Measurements from ENCODE around the gene FOXG1.

FOXG1 gene

DNA sequence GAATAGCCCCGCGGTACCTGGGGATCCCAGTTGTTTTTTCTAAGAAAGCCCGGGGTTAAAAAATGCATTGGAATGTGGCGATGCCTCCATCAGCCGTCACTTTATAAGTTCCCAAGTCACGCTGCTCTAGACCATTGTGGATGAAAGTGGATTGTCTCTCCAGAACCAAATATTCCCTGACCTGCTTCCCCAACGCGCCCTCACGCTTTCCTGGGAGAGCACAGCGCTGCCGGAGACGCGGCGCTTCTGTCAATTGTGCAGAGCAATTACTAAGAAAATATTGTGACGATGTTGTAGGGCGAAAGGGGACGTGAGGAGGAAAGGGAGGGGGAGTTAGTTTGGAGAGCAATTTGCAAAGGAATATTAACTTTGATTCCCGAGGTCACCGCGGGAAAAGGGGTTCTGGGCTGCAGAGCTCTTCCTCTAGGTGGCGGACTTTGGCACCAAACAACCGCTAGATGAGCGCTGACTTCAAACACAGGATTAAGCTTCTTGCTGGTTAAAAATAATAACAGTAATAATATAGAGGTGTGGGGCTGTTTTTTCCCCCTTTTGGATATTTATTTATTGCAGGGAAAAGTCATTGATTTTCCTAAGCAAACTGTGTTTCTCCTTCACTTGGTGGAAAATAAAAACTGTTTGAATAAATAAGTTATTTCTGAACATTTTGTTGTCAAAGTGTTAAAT is 9.6 kb upstream of the FOXG1 start:
- peaks cover 39% of the 10 kb centered on the region for H3K27me3 ChIP-seq (ENCODE audit: control insufficient read depth, insufficient read depth, low read length)

DNA sequence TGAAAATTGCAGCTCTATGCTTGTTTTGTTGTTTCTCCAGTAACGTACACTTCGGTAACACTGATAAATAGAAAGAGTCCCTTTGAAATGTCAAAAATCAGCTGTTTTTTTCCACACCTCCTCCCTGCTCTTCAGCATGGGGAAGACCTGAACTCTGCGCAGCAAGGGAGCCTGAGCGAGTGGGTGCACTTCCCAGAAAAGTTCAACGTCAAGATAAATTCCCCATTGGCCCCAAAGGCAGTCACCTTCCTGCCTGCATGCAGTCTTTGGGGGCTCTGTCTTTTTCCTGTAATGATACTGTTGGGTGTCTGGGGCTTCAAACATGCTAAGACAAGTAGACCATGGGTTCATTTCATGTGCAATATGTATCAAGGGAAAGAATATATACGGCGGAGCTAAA is 8.8 kb upstream of the FOXG1 start:
- Histone ChIP-seq H3K4me1 (ENCODE audit: control insufficient read depth, insufficient read depth, low read length) (no peaks in the 10 kb centered on the region), H3K9ac (ENCODE audit: low read length) (no peak overlapping the region), H3K4me3 (ENCODE audit: low read length) (no peak overlapping the region), H3K27me3 (ENCODE audit: control insufficient read depth, insufficient read depth, low read length) (peaks cover 46% of the 10 kb centered on the region), H3K27ac (ENCODE audit: low read depth, low read length) (no peak overlapping the region), H3K36me3 (ENCODE audit: control insufficient read depth, insufficient read depth, low read length) (no peaks in the 10 kb centered on the region)

More for the DNA sequence above, 9.6 kb upstream of the FOXG1 start:
- H3K4me1 ChIP-seq (ENCODE audit: control insufficient read depth, insufficient read depth, low read length), result no peaks in the 10 kb centered on the region
- H3K36me3 ChIP-seq (ENCODE audit: control insufficient read depth, insufficient read depth, low read length), result no peaks in the 10 kb centered on the region
- H3K27ac ChIP-seq (ENCODE audit: low read depth, low read length), result no peak overlapping the region
- no peak overlapping the region for H3K9ac ChIP-seq (ENCODE audit: low read length)
- H3K4me3 ChIP-seq (ENCODE audit: low read length), result no peak overlapping the region

DNA sequence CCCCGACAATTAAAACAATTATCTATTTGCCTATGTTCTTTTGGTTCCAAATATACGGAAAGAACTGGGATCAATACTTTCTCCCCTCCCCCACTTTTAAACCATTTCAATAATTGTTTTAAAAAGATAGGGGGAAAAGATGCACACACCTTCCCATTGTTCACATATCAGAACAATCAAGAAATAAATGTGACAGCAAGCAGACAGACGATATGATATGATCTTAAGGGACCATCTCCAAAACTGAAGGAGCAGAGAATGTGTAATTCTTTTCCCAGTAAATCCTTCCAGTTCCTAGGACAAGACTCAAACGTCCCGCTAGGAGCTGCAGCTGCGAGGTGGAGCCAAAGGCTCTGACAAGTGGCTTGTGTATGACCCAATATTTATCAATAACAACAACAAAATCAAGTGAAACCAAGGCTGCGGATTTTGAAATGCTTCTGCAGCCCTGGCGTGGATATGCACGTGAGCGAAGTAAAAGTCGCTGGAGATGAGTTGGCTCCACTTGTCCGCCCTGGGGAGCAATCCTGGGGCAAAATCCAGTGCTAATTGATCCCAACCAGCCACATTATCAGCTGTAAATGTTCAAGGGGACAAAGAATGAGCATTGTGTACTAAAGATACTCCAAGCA is 8.2 kb upstream of the FOXG1 start:
- H3K27me3 ChIP-seq (ENCODE audit: control insufficient read depth, insufficient read depth, low read length), result peaks cover 46% of the 10 kb centered on the region
- no peak overlapping the region for H3K9ac ChIP-seq (ENCODE audit: low read length)

DNA sequence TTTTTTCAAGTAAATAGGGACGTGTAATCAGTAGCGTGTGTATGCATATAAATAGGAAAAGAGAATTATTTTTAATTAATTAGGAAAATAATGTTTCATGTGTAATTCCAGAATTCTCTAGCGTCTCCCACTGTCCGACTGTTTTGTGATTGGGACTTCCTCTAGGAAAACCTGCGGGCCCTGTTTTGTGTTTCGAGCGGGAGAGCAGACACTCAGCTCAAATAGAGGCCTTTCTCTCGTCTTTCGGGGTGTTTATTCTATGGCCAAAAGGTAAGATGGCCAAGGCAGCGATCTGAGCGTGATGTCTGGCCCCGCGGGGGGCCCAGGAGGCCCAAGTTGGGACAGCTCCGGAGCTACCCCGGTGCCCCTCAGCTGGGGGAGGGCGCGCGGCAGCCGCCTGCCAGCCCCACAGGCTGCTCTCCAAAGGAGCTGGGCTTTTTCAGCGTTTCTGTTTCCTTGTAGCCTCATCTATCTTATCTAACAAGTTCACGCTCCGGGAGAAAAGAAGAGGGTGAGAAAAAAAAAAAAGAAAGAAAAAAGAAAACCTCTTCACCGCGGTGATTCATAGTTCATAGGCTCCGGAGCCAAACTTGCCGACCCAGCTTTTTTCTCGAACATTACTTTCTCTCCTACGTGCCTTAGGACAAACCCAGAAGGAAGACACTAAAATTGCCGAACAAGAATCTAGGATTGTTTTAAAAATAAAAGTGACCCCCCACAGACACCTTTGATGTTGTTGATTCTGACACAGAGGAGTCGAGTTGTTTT is 7.5 kb upstream of the FOXG1 start:
- H3K4me3 ChIP-seq (ENCODE audit: low read length), result peak overlapping the region; percentile 4
- H3K27ac ChIP-seq (ENCODE audit: low read depth, low read length), result no peak overlapping the region
- H3K9ac ChIP-seq (ENCODE audit: low read length), result no peak overlapping the region
- H3K4me1 ChIP-seq (ENCODE audit: control insufficient read depth, insufficient read depth, low read length), result no peaks in the 10 kb centered on the region
- H3K36me3 ChIP-seq (ENCODE audit: control insufficient read depth, insufficient read depth, low read length), result no peaks in the 10 kb centered on the region
- H3K27me3 ChIP-seq (ENCODE audit: control insufficient read depth, insufficient read depth, low read length), result peaks cover 46% of the 10 kb centered on the region

More for the DNA sequence above, 8.2 kb upstream of the FOXG1 start:
- H3K36me3 ChIP-seq (ENCODE audit: control insufficient read depth, insufficient read depth, low read length), result no peaks in the 10 kb centered on the region
- H3K4me1 ChIP-seq (ENCODE audit: control insufficient read depth, insufficient read depth, low read length), result no peaks in the 10 kb centered on the region
- H3K27ac ChIP-seq (ENCODE audit: low read depth, low read length), result no peak overlapping the region
- no peak overlapping the region for H3K4me3 ChIP-seq (ENCODE audit: low read length)

DNA sequence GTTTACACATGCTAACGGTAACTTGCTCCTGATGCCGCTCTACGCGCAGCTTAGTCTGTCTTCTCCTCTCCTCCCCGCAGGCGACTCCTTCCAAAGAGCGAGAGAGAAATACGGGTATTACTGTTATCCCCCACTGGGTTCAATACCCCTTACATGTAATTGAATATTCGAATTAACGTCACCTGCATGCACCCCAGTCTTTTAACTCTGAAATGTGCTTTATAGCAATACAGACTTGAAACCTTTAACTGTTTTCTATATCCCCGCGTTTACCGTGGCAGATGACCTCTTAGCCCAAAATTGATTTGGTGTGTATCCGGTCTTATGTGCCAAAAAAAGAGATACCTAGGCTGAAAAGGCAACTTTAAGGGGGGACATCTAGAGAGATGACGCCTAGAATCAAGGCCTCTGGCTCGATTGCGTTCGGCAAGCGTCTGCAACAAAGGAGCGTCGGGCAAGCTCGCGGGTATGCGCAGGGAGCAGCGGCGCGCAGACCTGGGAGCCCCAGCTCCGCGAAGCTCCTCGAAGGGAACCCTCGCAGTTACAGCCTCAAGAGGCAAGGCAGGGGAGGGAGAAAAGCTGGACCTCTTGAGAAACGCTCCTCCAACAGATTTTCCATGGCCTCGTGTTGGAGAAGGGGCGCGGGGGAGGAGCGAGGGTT is 6.8 kb upstream of the FOXG1 start:
- H3K4me3 ChIP-seq (ENCODE audit: low read length), result peak overlapping the region; percentile 4

DNA sequence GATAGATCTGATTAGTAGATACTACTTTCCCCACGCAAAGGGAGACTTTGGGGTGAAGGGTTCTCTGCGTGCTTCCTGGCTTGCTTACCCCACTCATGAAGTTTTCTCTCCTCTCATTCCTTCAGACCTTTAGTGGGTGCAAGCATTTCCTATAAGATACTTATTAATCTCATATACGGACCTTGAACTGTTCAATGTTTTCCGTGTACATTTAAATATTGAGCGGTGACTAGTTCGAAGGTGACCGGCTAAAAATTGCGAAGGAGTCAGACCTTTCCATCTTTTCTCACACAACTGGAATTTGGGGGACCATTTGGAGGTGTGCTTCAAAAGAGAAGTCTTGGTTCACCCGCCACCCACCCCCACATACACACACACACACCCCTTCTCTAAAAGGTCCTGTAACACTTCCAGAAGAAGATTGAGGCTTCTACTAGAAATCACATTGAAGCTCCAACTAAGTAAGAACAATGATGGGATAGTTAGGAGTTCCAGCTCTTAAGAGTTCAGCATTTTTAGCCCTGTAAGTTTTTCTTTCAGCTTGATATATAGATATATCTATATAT is 6.1 kb upstream of the FOXG1 start:
- Histone ChIP-seq H3K4me3 (ENCODE audit: low read length) (no peak overlapping the region), H3K9ac (ENCODE audit: low read length) (no peak overlapping the region), H3K36me3 (ENCODE audit: control insufficient read depth, insufficient read depth, low read length) (no peaks in the 10 kb centered on the region), H3K27me3 (ENCODE audit: control insufficient read depth, insufficient read depth, low read length) (peaks cover 43% of the 10 kb centered on the region), H3K4me1 (ENCODE audit: control insufficient read depth, insufficient read depth, low read length) (no peaks in the 10 kb centered on the region), H3K27ac (ENCODE audit: low read depth, low read length) (no peak overlapping the region)

More for the DNA sequence above, 6.8 kb upstream of the FOXG1 start:
- Histone ChIP-seq H3K4me1 (ENCODE audit: control insufficient read depth, insufficient read depth, low read length) (no peaks in the 10 kb centered on the region), H3K36me3 (ENCODE audit: control insufficient read depth, insufficient read depth, low read length) (no peaks in the 10 kb centered on the region), H3K9ac (ENCODE audit: low read length) (no peak overlapping the region), H3K27ac (ENCODE audit: low read depth, low read length) (no peak overlapping the region), H3K27me3 (ENCODE audit: control insufficient read depth, insufficient read depth, low read length) (peaks cover 44% of the 10 kb centered on the region)

DNA sequence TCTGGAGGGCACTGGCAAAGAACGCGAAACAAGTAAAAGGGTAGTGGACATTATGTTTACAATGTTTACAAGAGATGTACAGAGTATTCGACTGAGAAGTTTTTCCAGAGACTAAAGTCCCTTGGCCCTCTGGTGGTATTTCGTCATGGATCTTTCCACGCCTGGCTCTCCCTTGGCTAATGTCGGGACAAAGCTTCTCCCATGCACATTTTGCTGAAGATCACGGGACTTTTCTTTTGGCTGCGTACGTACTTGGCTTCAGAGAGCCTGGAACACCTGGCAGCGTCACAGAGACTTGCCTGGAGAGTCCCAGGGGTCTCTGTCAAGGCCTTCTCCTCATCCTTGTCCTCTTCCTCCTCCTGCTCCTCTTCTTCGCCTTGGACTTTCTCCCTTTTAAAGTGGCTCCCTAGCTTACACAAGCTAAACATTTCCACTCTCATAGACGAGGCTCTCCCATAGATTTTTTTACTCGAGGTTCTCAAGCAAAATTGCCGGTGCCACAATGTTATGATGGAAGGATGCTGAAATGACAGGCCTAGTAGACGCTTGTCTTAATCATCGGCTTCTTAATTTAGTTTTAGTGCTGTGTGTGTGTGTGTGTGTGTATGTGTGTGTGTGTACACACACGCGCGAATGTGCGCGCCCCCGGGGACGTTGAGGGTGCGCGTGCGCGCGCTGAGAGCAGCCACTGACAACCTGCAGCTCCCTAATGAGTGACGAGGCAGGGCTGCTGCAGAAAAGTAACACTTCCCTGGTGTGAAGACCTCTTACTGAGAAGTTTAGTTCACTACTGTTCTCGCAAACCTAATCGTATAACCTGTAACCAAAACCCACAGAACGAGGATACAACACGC is 4.9 kb upstream of the FOXG1 start:
- Histone ChIP-seq H3K36me3 (ENCODE audit: control insufficient read depth, insufficient read depth, low read length) (no peaks in the 10 kb centered on the region), H3K4me3 (ENCODE audit: low read length) (no peak overlapping the region), H3K9ac (ENCODE audit: low read length) (no peak overlapping the region), H3K4me1 (ENCODE audit: control insufficient read depth, insufficient read depth, low read length) (peaks cover 3% of the 10 kb centered on the region), H3K27me3 (ENCODE audit: control insufficient read depth, insufficient read depth, low read length) (peaks cover 39% of the 10 kb centered on the region), H3K27ac (ENCODE audit: low read depth, low read length) (no peak overlapping the region)

DNA sequence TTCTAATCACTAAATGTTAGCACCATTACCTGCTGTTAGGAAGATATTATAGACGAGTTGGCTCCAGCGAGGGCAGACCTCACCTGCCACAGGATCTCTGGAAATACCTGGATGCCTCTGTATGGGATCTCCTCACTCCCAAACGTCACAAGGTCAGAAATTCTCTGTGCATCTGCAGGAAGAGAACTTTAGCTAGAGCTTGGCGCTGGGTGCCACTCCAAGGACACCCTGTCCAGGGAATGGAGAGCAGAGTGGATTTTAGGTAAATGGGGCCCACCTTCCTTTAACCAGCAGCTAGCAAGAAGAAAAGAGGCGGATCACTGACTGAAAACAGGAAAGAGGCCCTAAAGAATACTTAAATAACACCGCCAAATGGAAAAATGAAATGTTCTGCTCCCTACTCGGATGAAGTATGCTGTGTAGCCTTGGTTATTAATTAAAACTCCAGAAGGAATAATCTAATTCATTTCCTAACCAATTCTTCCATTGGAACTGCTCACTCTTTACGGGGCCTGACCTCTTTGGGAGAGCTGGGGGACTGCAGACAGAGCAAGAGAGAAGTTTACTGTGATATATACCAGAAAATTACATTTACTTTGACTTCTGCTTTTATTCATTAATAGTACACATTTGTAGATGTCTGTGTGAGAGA is 4.2 kb upstream of the FOXG1 start:
- Histone ChIP-seq H3K27me3 (ENCODE audit: control insufficient read depth, insufficient read depth, low read length) (peaks cover 36% of the 10 kb centered on the region), H3K4me3 (ENCODE audit: low read length) (no peak overlapping the region), H3K4me1 (ENCODE audit: control insufficient read depth, insufficient read depth, low read length) (peaks cover 3% of the 10 kb centered on the region), H3K27ac (ENCODE audit: low read depth, low read length) (no peak overlapping the region), H3K9ac (ENCODE audit: low read length) (no peak overlapping the region), H3K36me3 (ENCODE audit: control insufficient read depth, insufficient read depth, low read length) (no peaks in the 10 kb centered on the region)

DNA sequence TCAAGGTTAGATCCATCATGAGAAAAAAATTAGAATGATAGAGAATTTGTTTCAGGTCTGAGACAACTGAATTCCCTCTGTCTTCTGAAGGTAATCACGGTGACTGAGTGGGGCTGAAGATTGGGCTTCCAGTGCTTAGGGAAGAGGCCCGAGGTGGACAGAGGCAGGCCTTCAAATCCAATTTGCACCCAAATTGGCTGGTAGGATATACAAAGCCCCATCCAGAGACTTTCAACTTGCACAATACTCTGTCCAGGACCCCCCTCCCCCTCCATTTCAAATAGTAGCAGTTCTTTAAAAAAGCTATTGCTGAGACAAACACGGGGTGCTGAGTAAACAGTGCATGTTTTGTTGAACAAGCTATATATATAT is 3.6 kb upstream of the FOXG1 start:
- H3K4me3 ChIP-seq (ENCODE audit: low read length), result no peak overlapping the region
- H3K9ac ChIP-seq (ENCODE audit: low read length), result no peak overlapping the region
- H3K27me3 ChIP-seq (ENCODE audit: control insufficient read depth, insufficient read depth, low read length), result peaks cover 37% of the 10 kb centered on the region
- H3K27ac ChIP-seq (ENCODE audit: low read depth, low read length), result no peak overlapping the region
- H3K4me1 ChIP-seq (ENCODE audit: control insufficient read depth, insufficient read depth, low read length), result peaks cover 3% of the 10 kb centered on the region
- no peaks in the 10 kb centered on the region for H3K36me3 ChIP-seq (ENCODE audit: control insufficient read depth, insufficient read depth, low read length)

DNA sequence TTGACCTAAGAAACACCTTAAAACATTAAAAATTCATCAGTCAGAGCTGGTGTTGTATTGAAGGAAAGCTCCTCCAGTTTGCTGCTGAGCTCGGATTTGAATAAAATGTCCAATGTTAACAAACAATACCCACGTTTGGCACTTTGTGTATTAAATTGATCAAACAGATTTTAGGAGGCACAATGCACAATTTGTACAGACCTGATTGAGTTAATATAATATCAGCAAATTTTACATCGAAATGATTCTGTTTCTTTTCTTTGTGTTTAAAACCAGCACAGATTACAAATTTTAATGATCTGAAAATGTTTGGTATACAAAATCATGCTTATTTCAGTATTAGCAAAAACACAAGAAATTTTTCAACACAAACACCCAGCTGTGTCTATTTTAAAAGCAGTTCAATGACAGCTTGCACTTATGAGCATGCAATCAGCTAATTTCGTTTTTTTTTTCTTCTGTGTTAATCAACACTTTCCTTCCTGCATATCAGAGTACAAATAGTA is 2.8 kb upstream of the FOXG1 start:
- H3K27me3 ChIP-seq (ENCODE audit: control insufficient read depth, insufficient read depth, low read length), result peaks cover 39% of the 10 kb centered on the region
- H3K4me3 ChIP-seq (ENCODE audit: low read length), result no peak overlapping the region
- no peaks in the 10 kb centered on the region for H3K36me3 ChIP-seq (ENCODE audit: control insufficient read depth, insufficient read depth, low read length)
- H3K9ac ChIP-seq (ENCODE audit: low read length), result no peak overlapping the region
- H3K27ac ChIP-seq (ENCODE audit: low read depth, low read length), result no peak overlapping the region
- H3K4me1 ChIP-seq (ENCODE audit: control insufficient read depth, insufficient read depth, low read length), result peaks cover 3% of the 10 kb centered on the region

Measured in rectal smooth muscle tissue (tissue), 1 donor.